ENCODE measurements around the gene NUP133. TPM values are rescaled to one million over a fixed set of nuclear protein-coding genes. Genes with fewer than 3 reads are reported as not detected.

NUP133 gene
- total and polyA plus RNA-seq, 2 of the 4 experiments (the other 2 are of a cell fraction) = 13.4 to 30.5 TPM

GRCh38 chr1:229392936-229393335, 115.2 kb downstream of the NUP133 start:
- no peaks in the 10 kb centered on the region for H3K79me1 ChIP-seq (ENCODE audit: low read depth in 1 of 2, low read length in 2 of 2)
- dilution Hi-C loops (cut with HindIII; ENCODE audit: low sequenced_read_pairs, unreplicated experiment) (no loop called here), intact Hi-C loops (cut with micrococcal nuclease) (no loop called here), in situ Hi-C loops (cut with MboI; ENCODE audit: low sequenced_read_pairs) (no loop called here)
- no peak overlapping the region for H4K8ac ChIP-seq (ENCODE audit: low read depth in 2 of 2, low read length in 2 of 2)
- no peak overlapping the region for H3K4me3 ChIP-seq (ENCODE audit: insufficient read depth, low read depth, low read length)
- H3K27ac ChIP-seq (ENCODE audit: insufficient read depth, low read length) = no peak overlapping the region
- WGBS, 2 experiments (ENCODE audit: extremely low coverage in 2 of 2, insufficient read length in 1 of 2) = no CpG with 5 or more reads among the region's 4 CpGs
- no peak overlapping the region for H3K4ac ChIP-seq (ENCODE audit: low read depth, low read length)
- H3K14ac ChIP-seq (replicated peaks; ENCODE audit: low read depth, low read length) = no peak overlapping the region
- no peak overlapping the region for H2AK5ac ChIP-seq (ENCODE audit: low read depth, low read length)
- no peak overlapping the region for H3K9ac ChIP-seq (ENCODE audit: low read depth, low read length)
- no peaks in the 10 kb centered on the region for H3K36me3 ChIP-seq (ENCODE audit: control insufficient read depth, insufficient read depth, low read length)
- no peak overlapping the region for H4K5ac ChIP-seq (ENCODE audit: low read depth, low read length)
- no peak overlapping the region for H2BK15ac ChIP-seq (ENCODE audit: low read depth, low read length)
- DNase-seq = no peak
- no peak overlapping the region for H3K18ac ChIP-seq (ENCODE audit: low read depth, low read length)
- no peak overlapping the region for H2BK120ac ChIP-seq (ENCODE audit: low read depth, low read length)
- ChIA-PET CTCF (no interaction called here), POLR2A (ENCODE audit: unreplicated experiment) (no interaction called here)
- no peaks in the 10 kb centered on the region for H4K20me1 ChIP-seq (ENCODE audit: insufficient read depth, low read length)
- no peak overlapping the region for H2AFZ ChIP-seq (replicated peaks; ENCODE audit: low read length, poor library complexity)
- no peak for ATAC-seq (ENCODE audit: low read depth)
- peaks cover 7% of the 10 kb centered on the region for H3K27me3 ChIP-seq (ENCODE audit: control insufficient read depth, insufficient read depth, low read length)
- no peak overlapping the region for H3K4me2 ChIP-seq (ENCODE audit: low read depth, low read length)
- no peak overlapping the region for H2BK5ac ChIP-seq (ENCODE audit: low read depth, low read length, poor library complexity, severe bottlenecking)
- H2AK9ac ChIP-seq (replicated peaks; ENCODE audit: low read depth, low read length, poor library complexity) = no peak overlapping the region
- H3K56ac ChIP-seq (ENCODE audit: extremely low read depth, insufficient read depth, low read length) = no peak overlapping the region
- H3K9me3 ChIP-seq (ENCODE audit: control insufficient read depth, insufficient read depth, low read length) = 0 out of 2 replicates have a peak, but pooled peaks cover 3% of the 10 kb centered on the region
- TF ChIP-seq MXI1 (IDR thresholded peaks at IDR 0.05; ENCODE audit: borderline replicate concordance, low read depth, low read length) (no peak), MAFK (IDR thresholded peaks at IDR 0.05; ENCODE audit: low read depth, low read length) (no peak), USF2 (IDR thresholded peaks at IDR 0.05; ENCODE audit: low read depth, low read length) (no peak), MAZ (IDR thresholded peaks at IDR 0.05; ENCODE audit: borderline replicate concordance, low read depth, low read length) (no peak), CEBPB (IDR thresholded peaks at IDR 0.05; ENCODE audit: low read depth, low read length) (no peak), BHLHE40 (IDR thresholded peaks at IDR 0.05; ENCODE audit: low read depth, low read length) (no peak), RAD21 (IDR thresholded peaks at IDR 0.05; ENCODE audit: low read length) (no peak), RFX5 (IDR thresholded peaks at IDR 0.05; ENCODE audit: low read depth, low read length) (no peak), CHD1 (IDR thresholded peaks at IDR 0.05; ENCODE audit: low read depth, low read length) (no peak), POLR2A (IDR thresholded peaks at IDR 0.05; ENCODE audit: low read depth, low read length) (no peak)
- H2BK20ac ChIP-seq (ENCODE audit: low read depth, low read length) = no peak overlapping the region
- no peak overlapping the region for H4K91ac ChIP-seq (ENCODE audit: insufficient read depth, low read depth, low read length)
- no peak overlapping the region for H3K23ac ChIP-seq (ENCODE audit: low read depth, low read length)
- H3K4me1 ChIP-seq (ENCODE audit: control insufficient read depth, insufficient read depth, low read length) = peaks cover 7% of the 10 kb centered on the region
- no TSS peak for BruUV-seq (replicated peaks)
- peaks cover 4% of the 10 kb centered on the region; the same call in 1 of the 2 replicates for H3K9me1 ChIP-seq (ENCODE audit: insufficient read depth, low read length)

Small RNA genes lying within 50 kb of the gene (microRNA-seq; reads per million reads assigned to microRNA genes)
- gene RN7SKP276 (ENCODE audit: insufficient read depth, insufficient read length) = not detected
- not detected for gene RNA5SP78 (ENCODE audit: insufficient read depth, insufficient read length)
- not detected for gene RNU4-21P (ENCODE audit: insufficient read depth, insufficient read length)

Small RNA genes lying within 50 kb of the gene (small RNA-seq; reads per million reads assigned to genes)
- gene RN7SKP276 = 0 reads per million in 5 experiments
- 0 to 0.08 (median 0) reads per million in 5 experiments for gene RNA5SP78
- gene RNU4-21P = 0 reads per million in 5 experiments

Other genes with a start within 250 kb of the NUP133 start
- 26.2 and 33.3 TPM in 2 replicates for gene RAB4A, start 237.2 kb downstream of the NUP133 start, total RNA-seq (2012; rRNA removed)
- gene RAB4A, start 237.2 kb downstream of the NUP133 start, polyA plus RNA-seq (2012; rRNA removed) = 23.9 and 25.6 TPM in 2 replicates
- 3.8 and 9.7 TPM in 2 replicates for gene CCSAP, start 165.3 kb downstream of the NUP133 start, total RNA-seq (2012; rRNA removed)
- gene CCSAP, start 165.3 kb downstream of the NUP133 start, polyA plus RNA-seq (2012; rRNA removed) = 1.8 and 2.3 TPM in 2 replicates
- gene ACTA1, start 74.2 kb downstream of the NUP133 start, total RNA-seq (2012; rRNA removed) = not detected in 2 replicates
- gene ACTA1, start 74.2 kb downstream of the NUP133 start, polyA plus RNA-seq (2012; rRNA removed) = not detected in 2 replicates
- gene ABCB10, start 50.4 kb upstream of the NUP133 start, total RNA-seq (2012; rRNA removed) = 10.9 and 13.3 TPM in 2 replicates
- gene ABCB10, start 50.4 kb upstream of the NUP133 start, polyA plus RNA-seq (2012; rRNA removed) = 5.9 and 6.5 TPM in 2 replicates
- gene TAF5L, start 117.8 kb upstream of the NUP133 start, total RNA-seq (2012; rRNA removed) = 15.8 and 17.9 TPM in 2 replicates
- 16.8 and 18.6 TPM in 2 replicates for gene TAF5L, start 117.8 kb upstream of the NUP133 start, polyA plus RNA-seq (2012; rRNA removed)
- gene URB2, start 117.9 kb upstream of the NUP133 start, total RNA-seq (2012; rRNA removed) = 12.8 and 15.4 TPM in 2 replicates
- 5.9 and 6.3 TPM in 2 replicates for gene URB2, start 117.9 kb upstream of the NUP133 start, polyA plus RNA-seq (2012; rRNA removed)